Measurements from ENCODE around the gene POTEB.
"Not testable (repeated sequence)": the region's sequence is repeated elsewhere in the genome, so short reads cannot be mapped to it uniquely, and the experiment has no call there.

POTEB gene

GRCh38 chr15:21877635-21878034, at the start of gene POTEB:
POTEB (minus strand) TSS chr15:21877735; CDS start chr15:21877246, 489 bp downstream.
- DNase-seq (ENCODE audit: low spot score), result not testable (repeated sequence)

- not testable (repeated sequence) for DNase-seq (ENCODE audit: low spot score)
These were observed 13.4 kb upstream of the POTEB start for GRCh38 chr15:21890955-21891354.

- not testable (repeated sequence) for DNase-seq (ENCODE audit: low spot score)
These were observed 12.0 kb upstream of the POTEB start for GRCh38 chr15:21889542-21889941.

- DNase-seq (ENCODE audit: low spot score), result not testable (repeated sequence)
These were observed 38.7 kb downstream of the POTEB start for GRCh38 chr15:21838831-21839230.
